Amniotic epithelial cell (primary cell): Measurements from ENCODE around the gene B3GAT3.
A peak's percentile ranks its signal among the peaks of the same experiment; 100 is the strongest.
"Not testable (repeated sequence)": the region's sequence is repeated elsewhere in the genome, so short reads cannot be mapped to it uniquely, and the experiment has no call there.

Experiments
- DNase-seq: peaks from one replicate; pipeline ENCODE4 v3.0.0-alpha.2; 2010; ENCODE audit warnings: low read depth

Gene B3GAT3

DNA sequence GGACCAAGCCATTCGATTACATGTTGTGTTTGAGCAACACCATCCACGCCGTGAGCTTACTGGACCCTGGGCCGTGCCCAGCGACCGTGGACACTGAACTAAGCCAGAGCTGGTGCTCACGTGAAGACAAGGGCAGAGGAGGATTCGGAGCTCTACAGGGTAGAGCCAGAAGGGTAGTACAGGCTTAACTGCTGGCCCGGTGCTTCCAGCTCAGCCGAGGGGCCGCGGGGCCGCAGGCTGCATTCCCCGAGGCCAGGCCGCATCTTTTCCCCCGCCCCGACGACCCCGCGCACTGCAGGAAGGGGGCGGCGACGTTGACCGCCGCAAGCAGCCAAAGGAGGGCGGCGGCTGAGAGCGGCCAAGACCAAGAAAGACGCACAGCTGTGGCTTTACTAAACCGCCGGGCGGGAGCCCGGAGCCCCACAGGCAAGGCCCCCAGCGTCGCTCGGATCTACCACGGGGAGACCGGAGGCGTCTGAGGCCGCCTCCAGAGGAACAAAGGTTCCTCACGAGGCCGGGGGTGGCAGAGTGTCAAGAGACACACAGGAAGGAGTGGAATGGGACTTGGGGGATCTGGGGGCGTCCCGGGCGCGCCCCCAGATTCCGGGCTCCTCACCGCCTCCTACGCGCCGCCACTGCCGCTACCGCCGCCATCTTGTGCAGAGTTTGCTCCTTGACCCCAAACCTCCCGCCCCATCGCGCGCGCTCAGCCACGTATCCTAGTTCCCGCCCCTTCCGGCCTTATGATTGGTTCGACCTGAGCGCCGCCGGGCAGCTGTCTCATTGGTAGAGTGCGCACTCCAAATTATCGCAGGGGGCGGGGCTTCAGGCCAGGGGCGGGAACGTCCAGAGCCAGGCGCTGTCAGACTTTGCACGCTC lies 24.4 kb upstream of the B3GAT3 start, which contains the start of gene GANAB:
Gene GANAB, minus strand, starts transcription at position 668 of the 879 bp plus-strand sequence. Its CDS starts 14 bp downstream, at position 654.
- DNase-seq = peak; percentile 95

GRCh38 chr11:62645671-62645945 lies 23.8 kb upstream of the B3GAT3 start:
- no peak for DNase-seq

GRCh38 chr11:62644220-62644619 lies 22.4 kb upstream of the B3GAT3 start:
- no peak for DNase-seq

- no peak for DNase-seq
These were observed 10.7 kb upstream of the B3GAT3 start for GRCh38 chr11:62632492-62632891.

GRCh38 chr11:62627713-62628112 lies 5.9 kb upstream of the B3GAT3 start:
- peak; percentile 19 for DNase-seq

DNA sequence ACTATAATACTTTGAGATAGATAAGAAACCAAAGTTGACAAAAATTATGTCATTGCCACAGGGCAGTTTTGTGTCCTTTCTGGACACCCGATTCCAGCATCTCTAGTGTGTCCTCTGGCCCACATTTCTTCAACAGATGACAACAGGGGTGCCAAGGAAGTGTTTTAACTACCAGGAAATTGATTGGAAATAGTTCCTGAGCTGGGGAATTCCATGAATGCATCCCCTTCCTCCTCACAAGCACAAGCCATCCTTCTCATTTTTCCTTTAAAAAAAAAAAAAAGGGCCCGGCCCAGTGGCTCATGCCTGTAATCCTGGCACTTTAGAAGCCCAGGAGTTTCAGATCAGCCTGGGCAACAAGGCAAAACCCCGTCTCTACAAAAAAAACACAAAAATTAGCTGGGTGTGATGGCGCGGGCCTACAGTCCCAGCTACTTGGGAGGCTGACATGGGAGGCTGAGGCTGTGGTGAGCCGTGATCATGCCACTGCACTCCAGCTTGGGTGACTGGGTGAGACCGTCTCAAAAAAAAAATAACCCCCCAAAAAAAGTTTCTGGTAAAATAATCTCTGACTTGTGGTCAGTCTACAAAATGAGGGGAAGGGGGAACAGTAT lies 797 bp upstream of the B3GAT3 start:
- DNase-seq = no peak

GRCh38 chr11:62621027-62621566 lies 689 bp downstream of the B3GAT3 start:
- no peak for DNase-seq

GRCh38 chr11:62616957-62617356 lies 4.8 kb downstream of the B3GAT3 start:
- DNase-seq = not testable (repeated sequence)

GRCh38 chr11:62615521-62615920 lies 6.3 kb downstream of the B3GAT3 start:
- no peak for DNase-seq

DNA sequence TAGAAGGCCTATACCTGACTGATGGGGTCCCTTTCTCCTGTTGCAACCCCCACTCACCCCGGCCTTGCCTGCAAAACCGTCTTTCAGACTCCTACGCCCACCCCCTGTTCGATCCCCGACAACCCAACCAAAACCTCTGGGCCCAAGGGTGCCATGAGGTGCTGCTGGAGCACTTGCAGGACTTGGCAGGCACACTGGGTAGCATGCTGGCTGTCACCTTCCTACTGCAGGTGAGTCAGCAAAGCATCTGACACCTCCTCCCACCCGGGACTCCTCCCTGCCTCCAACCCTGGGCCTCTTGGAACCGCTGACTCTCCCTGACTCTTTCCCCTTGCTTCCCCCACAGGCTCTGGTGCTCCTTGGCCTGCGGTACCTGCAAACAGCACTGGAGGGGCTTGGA lies 7.5 kb downstream of the B3GAT3 start:
- DNase-seq = peak; percentile 39

DNA sequence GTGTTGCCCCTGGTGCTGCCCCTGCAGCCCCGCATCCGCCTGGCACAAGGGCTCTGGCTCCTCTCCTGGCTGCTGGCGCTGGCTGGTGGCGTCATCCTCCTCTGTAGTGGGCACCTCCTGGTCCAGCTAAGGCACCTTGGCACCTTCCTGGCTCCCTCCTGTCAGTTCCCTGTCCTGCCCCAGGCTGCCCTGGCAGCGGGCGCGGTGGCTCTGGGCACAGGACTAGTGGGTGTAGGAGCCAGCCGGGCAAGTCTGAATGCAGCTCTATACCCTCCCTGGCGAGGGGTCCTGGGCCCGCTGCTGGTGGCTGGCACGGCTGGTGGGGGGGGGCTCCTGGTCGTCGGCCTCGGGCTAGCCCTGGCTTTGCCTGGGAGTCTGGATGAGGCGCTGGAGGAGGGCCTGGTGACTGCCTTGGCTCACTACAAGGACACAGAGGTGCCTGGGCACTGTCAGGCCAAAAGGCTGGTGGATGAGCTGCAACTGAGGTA lies 8.5 kb downstream of the B3GAT3 start:
- DNase-seq = no peak

GRCh38 chr11:62612366-62613290 lies 9.2 kb downstream of the B3GAT3 start, which contains the start of the genes EML3 and ROM1:
EML3 (minus strand) TSS chr11:62612775; CDS start chr11:62612457, 318 bp downstream.
ROM1 (plus strand) TSS chr11:62613257; CDS start chr11:62613282, 25 bp downstream.
- DNase-seq = peak; percentile 81

GRCh38 chr11:62611705-62612365 lies 10.0 kb downstream of the B3GAT3 start:
- DNase-seq = peak; percentile 83

DNA sequence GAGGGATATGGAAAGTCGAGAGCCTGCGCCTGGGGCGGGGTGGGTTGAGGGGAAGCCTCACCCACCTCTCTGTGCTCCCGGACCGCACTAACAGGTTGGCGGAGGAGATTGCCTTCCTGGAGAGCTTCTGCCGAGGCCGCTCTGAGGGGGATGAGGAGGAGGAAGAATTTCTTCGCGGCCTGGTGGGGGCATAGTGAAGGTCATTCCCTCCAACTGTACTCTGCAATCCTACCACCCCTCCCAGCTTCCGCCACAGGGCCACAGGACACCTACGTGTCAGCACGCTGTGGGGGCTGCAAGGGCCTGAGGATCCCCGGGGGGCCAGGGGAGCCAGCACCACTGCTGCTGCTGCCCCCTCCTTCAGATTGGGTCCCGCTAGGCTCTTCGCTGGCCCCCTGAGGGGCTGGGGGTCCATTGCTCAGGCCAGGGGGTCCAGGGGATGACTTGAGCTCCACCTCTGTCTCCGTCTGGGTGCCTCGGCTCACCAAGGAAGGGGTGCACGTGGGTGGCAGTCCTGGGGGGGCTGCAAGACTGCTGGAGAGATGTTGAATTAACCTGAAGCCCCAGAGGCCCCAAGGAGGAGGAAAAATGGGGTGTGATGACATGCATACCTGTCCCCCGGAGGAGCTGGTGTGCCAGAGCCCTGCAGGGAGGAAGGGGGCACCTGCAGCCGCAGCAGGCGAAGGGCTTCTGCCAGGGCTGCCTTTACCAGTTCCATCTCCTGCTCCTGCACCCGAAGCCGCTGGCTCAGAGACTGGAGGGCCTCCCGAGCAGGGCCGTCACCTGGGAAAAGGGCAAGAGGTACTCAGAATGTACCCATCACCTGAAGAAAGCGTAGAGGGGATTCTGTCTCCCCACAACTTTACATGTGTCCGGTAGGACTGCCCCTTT lies 10.7 kb downstream of the B3GAT3 start:
- DNase-seq = no peak

GRCh38 chr11:62610403-62610802 lies 11.4 kb downstream of the B3GAT3 start:
- DNase-seq = no peak

DNA sequence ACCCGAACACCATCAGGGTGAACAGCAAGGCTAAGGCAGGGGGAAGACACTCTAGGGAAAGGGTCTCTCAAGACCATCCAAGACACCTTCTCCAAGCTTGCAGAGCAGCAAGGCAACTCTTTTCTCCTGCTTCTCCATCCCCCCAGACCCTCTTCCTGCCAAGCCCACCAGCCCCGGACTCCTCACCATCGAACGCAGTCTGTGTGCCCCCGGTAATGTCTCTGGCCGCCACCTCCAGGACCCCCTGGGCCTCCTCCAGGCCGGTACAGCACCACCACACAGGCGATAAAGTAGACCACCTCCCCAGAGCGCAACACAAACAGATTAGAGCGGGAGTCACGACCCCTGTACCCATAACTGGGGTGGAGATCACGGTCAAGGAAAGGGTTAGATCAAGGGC lies 13.0 kb downstream of the B3GAT3 start:
- DNase-seq = no peak

GRCh38 chr11:62607714-62608113 lies 14.1 kb downstream of the B3GAT3 start:
- no peak for DNase-seq

GRCh38 chr11:62605902-62606301 lies 15.9 kb downstream of the B3GAT3 start:
- DNase-seq = no peak

- no peak for DNase-seq
These were observed 16.3 kb downstream of the B3GAT3 start for GRCh38 chr11:62605467-62605866.

DNA sequence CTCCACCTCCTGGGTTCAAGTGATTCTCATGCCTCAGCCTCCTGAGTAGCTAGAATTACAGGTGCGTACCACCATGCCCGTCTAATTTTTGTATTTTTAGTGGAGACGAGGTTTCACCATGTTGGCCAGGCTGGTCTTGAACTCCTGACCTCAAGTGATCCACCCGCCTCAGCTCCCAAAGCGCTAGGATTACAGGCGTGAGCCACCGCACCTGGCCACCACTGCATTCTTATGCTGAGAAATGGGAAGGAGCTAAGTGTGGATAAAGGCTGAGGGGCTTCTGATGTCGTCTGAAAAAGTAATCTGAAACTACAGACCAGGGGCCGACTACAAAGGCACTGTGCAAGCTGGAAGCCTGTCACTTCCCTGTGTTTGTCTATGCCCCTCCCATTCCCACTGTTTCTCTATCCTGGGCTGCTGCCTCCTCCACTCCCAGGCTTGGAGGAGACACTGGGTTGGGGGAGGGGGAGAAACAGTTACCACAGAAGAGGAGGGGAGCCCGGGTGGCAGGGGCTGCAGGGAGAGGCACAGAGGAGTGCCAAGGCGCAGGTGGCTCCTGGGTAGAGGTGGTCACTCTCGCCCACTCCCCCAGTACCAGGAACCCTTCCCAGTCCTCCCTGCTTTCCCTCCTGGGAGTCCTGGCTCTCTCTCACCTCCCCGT lies 17.2 kb downstream of the B3GAT3 start:
- DNase-seq = no peak
